CD4-positive, alpha-beta T cell treated with Interleukin-6 at 100 ng/mL for 8 hours (primary cell): Measurements from ENCODE around the gene ZNF609.

ENCODE experiments used
- DNase-seq: peaks from one replicate; pipeline ENCODE4 v3.0.0-alpha.2; 2020; ENCODE audit warnings: mixed read lengths, low spot score

The ZNF609 gene

DNA sequence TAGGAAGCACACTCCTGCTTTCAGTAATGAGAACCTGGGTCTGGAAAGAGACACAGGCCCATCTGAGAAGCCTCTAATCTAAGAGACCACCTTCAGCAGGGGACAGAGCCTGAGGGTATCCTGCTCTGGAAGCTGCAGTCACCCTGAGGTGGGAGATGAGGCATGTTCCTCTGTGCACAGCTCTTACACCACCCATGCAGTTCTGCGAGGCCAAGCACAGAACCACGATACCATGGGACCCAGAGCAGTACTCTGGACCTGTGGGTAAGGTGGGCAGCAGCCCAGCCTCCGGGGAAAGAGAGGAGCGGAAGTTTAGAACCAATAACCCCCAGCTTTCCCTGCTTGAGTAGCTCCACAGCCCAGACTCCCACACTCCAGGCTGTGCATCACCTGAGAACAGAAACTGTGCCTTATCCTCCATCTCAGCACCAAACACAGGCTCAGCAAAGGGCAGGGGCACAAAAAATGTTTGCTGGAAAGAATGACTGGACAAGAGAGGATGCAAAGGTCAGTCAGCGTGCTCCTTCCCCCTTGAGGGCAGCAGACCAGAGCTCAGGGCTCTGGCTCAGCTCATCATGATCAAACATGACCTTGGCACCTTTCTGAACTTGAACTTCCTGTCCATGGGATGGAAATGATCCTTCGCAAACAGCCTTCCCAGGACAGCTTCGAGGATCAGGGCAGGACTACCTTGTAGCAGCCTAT is 271.9 kb downstream of the ZNF609 start:
- no peak for DNase-seq
